IPS DF 6.9 (cell line): ENCODE data around the gene CD74.

ENCODE experiments used
- DNase-seq: peaks from one replicate; pipeline ENCODE4 v3.0.0-alpha.2; 2013; ENCODE audit warnings: low read depth, low spot score
- H3K27ac ChIP-seq: one replicate; pipeline ENCODE4 v1.5.1; 2013; ENCODE audit warnings: low read length, control low read depth
- H3K27me3 ChIP-seq: 2 replicates; pipeline ENCODE4 v1.6.1; 2013; ENCODE audit warnings: mild to moderate bottlenecking, low read length; ENCODE audit not compliant: control insufficient read depth, insufficient read depth
- H3K36me3 ChIP-seq: 2 replicates; pipeline ENCODE4 v1.6.1; 2013; ENCODE audit warnings: low read length; ENCODE audit not compliant: control insufficient read depth, insufficient read depth
- H3K4me1 ChIP-seq: 2 replicates; pipeline ENCODE4 v1.6.1; 2013; ENCODE audit warnings: low read length; ENCODE audit not compliant: control insufficient read depth, insufficient read depth
- H3K4me3 ChIP-seq: 2 replicates; pipeline ENCODE4 v1.5.1; 2013; ENCODE audit warnings: mild to moderate bottlenecking, low read length
- H3K9me3 ChIP-seq: 2 replicates; pipeline ENCODE4 v1.6.1; 2013; ENCODE audit warnings: low read length, inconsistent platforms; ENCODE audit not compliant: control insufficient read depth, insufficient read depth
- WGBS: extraction: QIAGEN DNeasy Blood & Tissue Kit; methylation state at CpG from one replicate; pipeline ENCODE4 v1.1.7; 2013; ENCODE audit warnings: mixed read lengths, missing lambda C conversion rate; ENCODE audit not compliant: insufficient read length, insufficient coverage; 5-methylcytosine and 5-hydroxymethylcytosine counted together

CD74 gene

DNA sequence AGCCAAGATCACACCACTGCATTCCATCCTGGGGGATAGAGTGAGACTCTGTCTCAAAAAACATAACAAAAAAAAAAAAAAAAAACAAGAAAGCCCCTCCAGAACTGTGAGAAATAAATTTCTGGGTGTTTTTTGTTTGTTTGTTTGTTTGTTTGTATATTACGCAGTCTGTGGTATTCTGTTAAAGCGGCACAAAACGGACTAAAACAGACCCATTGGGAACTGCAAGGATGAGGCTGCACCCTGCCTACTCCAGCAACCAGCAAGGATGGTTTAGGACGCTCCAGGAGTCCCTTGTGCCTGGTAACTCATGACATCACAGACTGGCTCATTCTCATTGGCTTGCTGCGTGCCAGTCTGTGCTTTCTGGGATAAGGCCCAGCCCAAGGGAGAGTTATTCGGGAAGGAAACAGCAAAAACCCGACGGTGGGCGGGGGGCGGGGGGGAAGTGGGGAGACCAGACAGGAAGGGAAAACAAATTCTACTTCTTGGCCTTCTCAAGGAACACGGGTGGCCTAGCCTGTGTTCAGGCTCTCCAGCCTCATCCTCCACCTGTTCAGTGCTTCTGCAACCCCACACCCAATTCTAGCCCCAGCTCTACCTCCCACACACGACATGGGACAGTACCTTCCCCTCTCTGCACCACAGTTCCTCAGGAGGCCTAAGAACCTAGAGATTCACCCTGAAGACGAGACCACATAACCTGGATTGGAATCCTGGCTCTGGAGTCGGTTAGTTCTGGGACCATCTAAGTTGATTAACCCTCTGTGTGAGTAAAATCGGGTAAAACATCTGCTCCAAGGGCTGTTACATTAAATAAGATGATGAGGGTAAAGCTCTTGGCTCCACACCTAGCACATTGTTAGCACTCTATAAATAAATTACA is 2.8 kb downstream of the CD74 start:
- peak; percentile 87 for DNase-seq
- Histone ChIP-seq H3K36me3 (no peaks in the 10 kb centered on the region), H3K4me3 (no peak overlapping the region; the same call in 1 of the 2 replicates), H3K27ac (no peak overlapping the region), H3K27me3 (no peaks in the 10 kb centered on the region), H3K9me3 (no peaks in the 10 kb centered on the region), H3K4me1 (peaks cover 6% of the 10 kb centered on the region; the same call in 1 of the 2 replicates)
- WGBS, result no CpG with 5 or more reads among the region's 15 CpGs

DNA sequence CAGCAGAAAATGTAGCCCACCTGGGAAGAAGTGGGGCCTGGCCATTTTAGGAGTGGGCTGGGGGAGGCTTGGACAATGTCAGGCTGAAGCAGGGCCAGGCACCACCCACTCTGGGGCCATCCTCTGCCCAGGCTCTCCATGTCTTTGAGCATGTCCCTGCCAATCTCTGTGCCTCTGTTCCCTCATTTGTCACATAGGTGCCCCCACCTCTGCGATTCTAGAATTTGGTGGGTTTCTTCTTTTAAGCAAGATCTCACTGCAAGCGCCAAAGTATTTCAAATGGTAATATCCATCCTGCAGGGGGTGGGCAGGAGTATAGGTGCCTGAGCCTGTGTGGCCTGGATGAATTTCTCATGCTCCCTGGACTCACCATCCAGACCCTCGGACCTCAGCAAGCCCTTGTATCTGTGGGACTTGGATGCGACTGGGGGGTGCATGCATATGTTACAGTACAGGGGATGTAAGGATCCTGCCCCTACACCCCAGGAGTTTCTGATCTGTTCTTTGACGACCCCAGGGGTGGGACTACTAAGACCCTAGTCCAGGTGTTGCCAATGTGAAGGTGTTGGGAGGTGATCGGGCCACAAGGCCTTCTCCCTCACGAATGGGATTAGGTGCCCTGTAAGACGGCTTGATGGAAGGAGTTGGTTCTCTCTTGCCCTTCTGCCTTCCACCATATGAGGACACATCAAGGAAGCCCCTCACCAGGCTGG is 4.3 kb downstream of the CD74 start:
- no CpG with 5 or more reads among the region's 8 CpGs for whole genome bisulfite sequencing
- no peak overlapping the region for H3K4me3 ChIP-seq
- H3K27me3 ChIP-seq, result no peaks in the 10 kb centered on the region
- H3K4me1 ChIP-seq, result peaks cover 6% of the 10 kb centered on the region; the same call in 1 of the 2 replicates
- no peaks in the 10 kb centered on the region for H3K36me3 ChIP-seq
- H3K9me3 ChIP-seq, result no peaks in the 10 kb centered on the region
- DNase-seq, result no peak
- H3K27ac ChIP-seq, result no peak overlapping the region

GRCh38 chr5:150407096-150407720 is 5.5 kb downstream of the CD74 start:
- no peak overlapping the region for H3K27ac ChIP-seq
- no peak overlapping the region for H3K4me3 ChIP-seq
- WGBS, result no CpG with 5 or more reads among the region's 13 CpGs
- H3K36me3 ChIP-seq, result peaks cover 8% of the 10 kb centered on the region
- H3K27me3 ChIP-seq, result no peaks in the 10 kb centered on the region
- DNase-seq, result no peak
- H3K4me1 ChIP-seq, result peaks cover 6% of the 10 kb centered on the region; the same call in 1 of the 2 replicates
- no peaks in the 10 kb centered on the region for H3K9me3 ChIP-seq

- no peak overlapping the region for H3K4me3 ChIP-seq
- H3K36me3 ChIP-seq, result peaks cover 8% of the 10 kb centered on the region
Measured at GRCh38 chr5:150406723-150407095, 6.0 kb downstream of the CD74 start.

GRCh38 chr5:150406103-150406722 is 6.5 kb downstream of the CD74 start:
- no peak overlapping the region for H3K4me3 ChIP-seq
- DNase-seq, result no peak
- H3K27me3 ChIP-seq, result no peaks in the 10 kb centered on the region
- H3K4me1 ChIP-seq, result peaks cover 6% of the 10 kb centered on the region; the same call in 1 of the 2 replicates
- H3K9me3 ChIP-seq, result no peaks in the 10 kb centered on the region
- no peak overlapping the region for H3K27ac ChIP-seq
- peaks cover 8% of the 10 kb centered on the region for H3K36me3 ChIP-seq
- no CpG with 5 or more reads among the region's 4 CpGs for WGBS

More at GRCh38 chr5:150406723-150407095, 6.0 kb downstream of the CD74 start:
- DNase-seq, result no peak
- no peak overlapping the region for H3K27ac ChIP-seq
- H3K4me1 ChIP-seq, result peaks cover 6% of the 10 kb centered on the region; the same call in 1 of the 2 replicates
- H3K9me3 ChIP-seq, result no peaks in the 10 kb centered on the region
- no CpG with 5 or more reads among the region's 10 CpGs for WGBS
- H3K27me3 ChIP-seq, result no peaks in the 10 kb centered on the region

DNA sequence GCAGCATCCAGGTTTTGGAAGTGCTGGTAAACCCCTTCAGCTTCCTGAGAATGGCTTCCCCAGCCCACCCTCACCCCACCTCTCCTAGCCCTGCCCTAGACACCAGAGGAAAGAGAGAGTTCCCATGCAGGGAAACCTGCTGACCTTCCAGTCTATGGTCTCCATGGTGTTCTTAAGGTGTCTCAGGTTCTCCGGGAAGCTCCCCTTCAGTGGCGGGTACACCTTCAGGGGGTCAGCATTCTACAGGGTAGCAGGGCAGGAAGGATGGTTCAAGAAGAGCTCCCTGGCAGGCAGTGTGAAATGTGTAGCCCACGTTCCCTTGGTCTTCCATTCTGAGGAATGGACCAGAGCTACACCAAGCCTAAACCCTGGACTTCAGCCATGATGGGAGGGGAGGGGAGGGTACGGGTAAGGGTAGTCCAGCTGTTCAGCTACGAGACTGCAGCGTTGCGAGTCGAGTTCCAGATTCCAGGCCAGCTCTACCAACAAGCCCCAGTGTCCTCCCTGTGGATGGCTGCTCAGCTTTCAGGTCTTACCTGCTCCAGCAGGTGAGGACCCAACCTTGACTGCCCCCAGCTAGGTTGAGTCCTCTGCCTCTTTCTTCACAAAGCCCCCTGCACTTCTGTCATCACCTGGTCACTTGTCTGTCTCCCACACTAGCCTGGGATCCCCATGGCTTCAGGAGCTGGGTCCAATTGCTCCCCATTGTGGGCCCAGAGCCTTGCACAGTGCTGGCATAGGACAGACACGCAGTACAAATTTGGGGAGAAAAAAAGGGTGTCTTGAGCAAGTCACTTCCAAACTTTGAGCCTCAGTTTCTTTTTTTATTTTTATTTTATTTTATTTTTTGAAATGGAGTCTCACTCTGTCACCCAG is 7.5 kb downstream of the CD74 start:
- peaks cover 11% of the 10 kb centered on the region for H3K36me3 ChIP-seq
- H3K4me3 ChIP-seq, result no peak overlapping the region
- no peak for DNase-seq
- H3K4me1 ChIP-seq, result peaks cover 6% of the 10 kb centered on the region; the same call in 1 of the 2 replicates
- no peaks in the 10 kb centered on the region for H3K9me3 ChIP-seq
- H3K27ac ChIP-seq, result no peak overlapping the region
- no CpG with 5 or more reads among the region's 9 CpGs for WGBS
- H3K27me3 ChIP-seq, result no peaks in the 10 kb centered on the region

GRCh38 chr5:150404535-150404934 is 8.2 kb downstream of the CD74 start:
- Histone ChIP-seq H3K4me3 (no peak overlapping the region), H3K27ac (no peak overlapping the region), H3K27me3 (no peaks in the 10 kb centered on the region), H3K9me3 (no peaks in the 10 kb centered on the region), H3K36me3 (peaks cover 17% of the 10 kb centered on the region), H3K4me1 (0 out of 2 replicates have a peak, but pooled peaks cover 3% of the 10 kb centered on the region)
- no CpG with 5 or more reads among the region's 10 CpGs for WGBS
- no peak for DNase-seq

GRCh38 chr5:150404121-150404520 is 8.6 kb downstream of the CD74 start:
- no CpG with 5 or more reads among the region's 5 CpGs for WGBS
- no peaks in the 10 kb centered on the region for H3K27me3 ChIP-seq
- no peak for DNase-seq
- no peak overlapping the region for H3K4me3 ChIP-seq
- 0 out of 2 replicates have a peak, but pooled peaks cover 3% of the 10 kb centered on the region for H3K4me1 ChIP-seq
- no peaks in the 10 kb centered on the region for H3K9me3 ChIP-seq
- peaks cover 20% of the 10 kb centered on the region for H3K36me3 ChIP-seq
- no peak overlapping the region for H3K27ac ChIP-seq

DNA sequence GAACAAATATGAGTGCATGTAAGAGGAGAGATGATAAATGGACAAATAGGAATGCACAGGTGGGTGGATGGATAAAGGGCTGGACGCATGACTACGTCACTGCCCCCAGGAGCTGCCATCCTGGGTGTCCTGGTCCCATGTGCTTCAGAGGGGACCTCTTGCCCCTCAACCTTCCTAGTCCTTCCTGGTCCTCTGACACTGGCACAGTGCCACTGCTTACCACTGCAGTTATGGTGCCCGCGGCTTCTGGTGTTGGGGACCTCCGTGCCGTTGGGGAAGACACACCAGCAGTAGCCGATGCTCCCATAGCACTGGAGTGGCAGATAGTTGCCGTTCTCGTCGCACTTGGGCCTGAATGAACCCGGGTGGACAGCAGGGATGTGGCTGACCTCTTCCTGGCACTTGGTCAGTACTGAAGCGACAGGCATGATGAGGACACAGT is 9.8 kb downstream of the CD74 start:
- no CpG with 5 or more reads among the region's 12 CpGs for WGBS
- H3K4me1 ChIP-seq, result 0 out of 2 replicates have a peak, but pooled peaks cover 2% of the 10 kb centered on the region
- no peak overlapping the region for H3K4me3 ChIP-seq
- no peak overlapping the region for H3K27ac ChIP-seq
- H3K9me3 ChIP-seq, result no peaks in the 10 kb centered on the region
- peaks cover 26% of the 10 kb centered on the region for H3K36me3 ChIP-seq
- DNase-seq, result no peak
- H3K27me3 ChIP-seq, result no peaks in the 10 kb centered on the region
